K562 (cell line): ENCODE data around the gene ANAPC2. TPM values are rescaled to one million over a fixed set of nuclear protein-coding genes. Genes with fewer than 3 reads are reported as not detected.

Source experiments
- FOXM1 ChIP-seq, 2 experiments: fragments of 450-650 bp in 1 of 2; sonication (generic) in 1 of 2; formaldehyde crosslinking in 1 of 2; IDR thresholded peaks; 2 replicates each; pipeline versions ENCODE4 v1.6.1 to v1.9.0; 2017 to 2022; ENCODE audit warnings: low read depth in 2 of 2, mild to moderate bottlenecking in 2 of 2, missing genetic modification reagents in 1 of 2, moderate library complexity in 1 of 2
- FOXP1 ChIP-seq: sonication (generic); formaldehyde crosslinking; IDR thresholded peaks from 2 replicates; pipeline ENCODE4 v1.8.0; 2022; ENCODE audit warnings: mild to moderate bottlenecking, missing genetic modification reagents
- HNRNPK ChIP-seq: fragments of 200-400 bp; formaldehyde crosslinking; IDR thresholded peaks from one replicate; pipeline ENCODE4 v1.6.1; 2018; ENCODE audit warnings: mild to moderate bottlenecking, low read depth, low read length; ENCODE audit not compliant: poor library complexity, severe bottlenecking
- KLF10 ChIP-seq: fragments of 250-450 bp; sonication (Bioruptor Pico); IDR thresholded peaks from 2 replicates; pipeline ENCODE4 v1.6.1; 2021; ENCODE audit warnings: matching md5 sums
- LEF1 ChIP-seq: fragments of 450-650 bp; IDR thresholded peaks from 2 replicates; pipeline ENCODE4 v1.6.1; 2016; ENCODE audit warnings: mild to moderate bottlenecking
- MAZ ChIP-seq, 2 experiments: fragments of 450-650 bp in 1 of 2; sonication (generic) in 1 of 2; formaldehyde crosslinking; IDR thresholded peaks in 1 of 2; conservative IDR thresholded peaks in 1 of 2; 2 replicates each; pipeline versions ENCODE4 v1.4.0 to v1.5.0; 2020; ENCODE audit warnings: mild to moderate bottlenecking in 1 of 2, missing genetic modification reagents in 1 of 2
- MEIS2 ChIP-seq: fragments of 450-650 bp; IDR thresholded peaks from 2 replicates; pipeline ENCODE4 v1.6.1; 2014; ENCODE audit warnings: mild to moderate bottlenecking; ENCODE audit not compliant: partially characterized antibody
- NONO ChIP-seq, 2 experiments: fragments of 200-400 bp in 1 of 2; fragments of 450-650 bp in 1 of 2; formaldehyde crosslinking in 1 of 2; IDR thresholded peaks; 2 replicates each; pipeline ENCODE4 v1.6.1; 2017; ENCODE audit warnings: low read depth in 2 of 2, mild to moderate bottlenecking in 2 of 2, moderate library complexity in 2 of 2, low read length in 1 of 2
- POLR2AphosphoS2 ChIP-seq: IDR thresholded peaks from 2 replicates; pipeline ENCODE4 v1.6.1; 2012; ENCODE audit warnings: low read length, improper control_type of control experiment
- RHOXF2B ChIP-seq: fragments of 250-450 bp; sonication (Bioruptor Pico); conservative IDR thresholded peaks from 2 replicates; pipeline ENCODE4 v1.5.1; 2021
- SETDB1 ChIP-seq: IDR thresholded peaks from one replicate; pipeline ENCODE4 v1.6.1; 2012; ENCODE audit warnings: low read length, control low read depth, inconsistent platforms
- SMAD4 ChIP-seq: fragments of 250-450 bp; sonication (Bioruptor Pico); conservative IDR thresholded peaks from 2 replicates; pipeline ENCODE4 v1.8.0; 2021; ENCODE audit warnings: inconsistent platforms, mild to moderate bottlenecking, moderate library complexity
- SOX6 ChIP-seq: fragments of 450-650 bp; IDR thresholded peaks from 2 replicates; pipeline ENCODE4 v1.6.1; 2014; ENCODE audit warnings: mild to moderate bottlenecking
- STAT5B ChIP-seq: fragments of 250-450 bp; sonication (Bioruptor Pico); IDR thresholded peaks from 2 replicates; pipeline ENCODE4 v1.8.0; 2021; ENCODE audit warnings: mild to moderate bottlenecking, inconsistent platforms
- TAF9B ChIP-seq: fragments of 450-650 bp; IDR thresholded peaks from 2 replicates; pipeline ENCODE4 v1.6.1; 2018; ENCODE audit warnings: mild to moderate bottlenecking; ENCODE audit not compliant: partially characterized antibody
- TRIM28 ChIP-seq: fragments of 450-650 bp; IDR thresholded peaks from 2 replicates; pipeline ENCODE4 v1.6.1; 2017
- ZNF445 ChIP-seq: fragments of 250-450 bp; sonication (Bioruptor Pico); IDR thresholded peaks from 2 replicates; pipeline ENCODE4 v1.4.0; 2020; ENCODE audit warnings: low read depth, mild to moderate bottlenecking, moderate library complexity
- ZNF696 ChIP-seq: fragments of 250-450 bp; sonication (Bioruptor Pico); conservative IDR thresholded peaks from 2 replicates; pipeline ENCODE4 v1.4.0; 2020; ENCODE audit warnings: mild to moderate bottlenecking, moderate library complexity
- ZNF764 ChIP-seq: fragments of 250-450 bp; sonication (Bioruptor Pico); IDR thresholded peaks from 2 replicates; pipeline ENCODE4 v1.4.0; 2020; ENCODE audit warnings: low read depth, mild to moderate bottlenecking, moderate library complexity
- polyA plus RNA-seq, 8 experiments: library from polyadenylated mRNA; depleted of rRNA in 4 of 8; stranded (reverse) in 5 of 8; unstranded in 3 of 8; fragments of >200 nt; fragmentation: Nextera tagmentation in 2 of 8; fragmentation: Illumina TruSeq in 1 of 8; extraction: Ambion mirVana in 2 of 8; extraction: Trizol in 1 of 8; gene quantifications; 2 replicates each; pipeline versions ENCODE4 v1.2.1 to v1.2.3, GENCODE V29; 2011 to 2014; ENCODE audit warnings: inconsistent platforms in 1 of 8, missing spikeins in 1 of 8
- total RNA-seq, 7 experiments: library from RNA; depleted of rRNA in 6 of 7; stranded (reverse); fragments of >200 nt in 6 of 7; fragmentation: Illumina TruSeq in 2 of 7; extraction: Trizol in 2 of 7; gene quantifications; 2 replicates each; pipeline versions ENCODE4 v1.2.1 to v1.2.3, GENCODE V29; 2011 to 2021; ENCODE audit warnings: low replicate concordance in 1 of 7
- TF ChIP-seq, protein P1 (sequence below): fragments of 250-450 bp; sonication (Bioruptor Pico); IDR thresholded peaks from 2 replicates; pipeline ENCODE4 v1.8.0; 2021; ENCODE audit warnings: borderline replicate concordance, mild to moderate bottlenecking, moderate library complexity; ENCODE audit not compliant: poor library complexity, severe bottlenecking
- TF ChIP-seq, protein P2 (sequence below), 2 experiments: IDR thresholded peaks; 2 replicates each; pipeline ENCODE4 v1.6.1; 2012; ENCODE audit warnings: improper control_type of control experiment in 2 of 2, low read depth in 2 of 2, low read length in 2 of 2, borderline replicate concordance in 1 of 2
- TF ChIP-seq, protein P3 (sequence below): sonication (generic); formaldehyde crosslinking; IDR thresholded peaks from 2 replicates; pipeline ENCODE4 v1.8.0; 2022; ENCODE audit warnings: mild to moderate bottlenecking, missing genetic modification reagents
- TF ChIP-seq, protein P4 (sequence below): sonication (generic); formaldehyde crosslinking; IDR thresholded peaks from 2 replicates; pipeline ENCODE4 v1.9.0; 2022; ENCODE audit warnings: mild to moderate bottlenecking, missing genetic modification reagents

Gene ANAPC2
- total and polyA plus RNA-seq, 9 of the 15 experiments (the other 6 are each of a cell fraction or from before 2014, with no cell fraction given) = 0.11 to 56.5 (median 17.1) TPM; not detected in 1

DNA sequence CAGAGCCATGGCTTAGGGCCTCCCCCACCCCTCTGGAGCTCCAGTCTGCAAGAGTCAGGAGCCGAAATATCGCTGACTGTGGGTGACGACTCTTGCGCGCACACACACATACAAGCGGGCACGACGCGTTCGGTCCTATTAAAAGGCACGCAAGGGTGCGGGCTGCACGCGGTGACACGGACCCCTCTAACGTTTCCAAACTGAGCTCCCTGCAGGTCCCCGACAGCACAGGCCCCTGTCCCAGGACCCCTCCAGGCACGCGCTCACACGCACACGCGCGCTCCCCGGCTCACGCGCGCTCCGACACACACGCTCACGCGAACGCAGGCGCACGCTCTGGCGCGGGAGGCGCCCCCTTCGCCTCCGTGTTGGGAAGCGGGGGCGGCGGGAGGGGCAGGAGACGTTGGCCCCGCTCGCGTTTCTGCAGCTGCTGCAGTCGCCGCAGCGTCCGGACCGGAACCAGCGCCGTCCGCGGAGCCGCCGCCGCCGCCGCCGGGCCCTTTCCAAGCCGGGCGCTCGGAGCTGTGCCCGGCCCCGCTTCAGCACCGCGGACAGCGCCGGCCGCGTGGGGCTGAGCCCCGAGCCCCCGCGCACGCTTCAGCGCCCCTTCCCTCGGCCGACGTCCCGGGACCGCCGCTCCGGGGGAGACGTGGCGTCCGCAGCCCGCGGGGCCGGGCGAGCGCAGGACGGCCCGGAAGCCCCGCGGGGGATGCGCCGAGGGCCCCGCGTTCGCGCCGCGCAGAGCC, 49.5 kb downstream of the ANAPC2 start, which contains the start of gene GRIN1 (continued):
- no peak for TF ChIP-seq FOXM1 (IDR thresholded peaks at IDR 0.05; ENCODE audit: low read depth)
- TF ChIP-seq FOXM1 (CRISPR knock-in tag; IDR thresholded peaks at IDR 0.05; ENCODE audit: low read depth) = 0 out of 2 replicates have a peak, but pooled peaks have one; percentile 48
- no peak for TF ChIP-seq ZNF696 (CRISPR knock-in tag)
- TF ChIP-seq, protein P1, sequence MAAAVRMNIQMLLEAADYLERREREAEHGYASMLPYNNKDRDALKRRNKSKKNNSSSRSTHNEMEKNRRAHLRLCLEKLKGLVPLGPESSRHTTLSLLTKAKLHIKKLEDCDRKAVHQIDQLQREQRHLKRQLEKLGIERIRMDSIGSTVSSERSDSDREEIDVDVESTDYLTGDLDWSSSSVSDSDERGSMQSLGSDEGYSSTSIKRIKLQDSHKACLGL (CRISPR knock-in tag) = peak; percentile 67
- TF ChIP-seq TRIM28 = no peak
- TF ChIP-seq, protein P2, sequence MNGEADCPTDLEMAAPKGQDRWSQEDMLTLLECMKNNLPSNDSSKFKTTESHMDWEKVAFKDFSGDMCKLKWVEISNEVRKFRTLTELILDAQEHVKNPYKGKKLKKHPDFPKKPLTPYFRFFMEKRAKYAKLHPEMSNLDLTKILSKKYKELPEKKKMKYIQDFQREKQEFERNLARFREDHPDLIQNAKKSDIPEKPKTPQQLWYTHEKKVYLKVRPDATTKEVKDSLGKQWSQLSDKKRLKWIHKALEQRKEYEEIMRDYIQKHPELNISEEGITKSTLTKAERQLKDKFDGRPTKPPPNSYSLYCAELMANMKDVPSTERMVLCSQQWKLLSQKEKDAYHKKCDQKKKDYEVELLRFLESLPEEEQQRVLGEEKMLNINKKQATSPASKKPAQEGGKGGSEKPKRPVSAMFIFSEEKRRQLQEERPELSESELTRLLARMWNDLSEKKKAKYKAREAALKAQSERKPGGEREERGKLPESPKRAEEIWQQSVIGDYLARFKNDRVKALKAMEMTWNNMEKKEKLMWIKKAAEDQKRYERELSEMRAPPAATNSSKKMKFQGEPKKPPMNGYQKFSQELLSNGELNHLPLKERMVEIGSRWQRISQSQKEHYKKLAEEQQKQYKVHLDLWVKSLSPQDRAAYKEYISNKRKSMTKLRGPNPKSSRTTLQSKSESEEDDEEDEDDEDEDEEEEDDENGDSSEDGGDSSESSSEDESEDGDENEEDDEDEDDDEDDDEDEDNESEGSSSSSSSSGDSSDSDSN (IDR thresholded peaks at IDR 0.05; ENCODE audit: borderline replicate concordance in 1 of 2, low read depth in 2 of 2, low read length in 2 of 2) = peak in 1 of 2 experiments; percentile 79; a peak in 1 of 4 replicates
- TF ChIP-seq, protein P3, sequence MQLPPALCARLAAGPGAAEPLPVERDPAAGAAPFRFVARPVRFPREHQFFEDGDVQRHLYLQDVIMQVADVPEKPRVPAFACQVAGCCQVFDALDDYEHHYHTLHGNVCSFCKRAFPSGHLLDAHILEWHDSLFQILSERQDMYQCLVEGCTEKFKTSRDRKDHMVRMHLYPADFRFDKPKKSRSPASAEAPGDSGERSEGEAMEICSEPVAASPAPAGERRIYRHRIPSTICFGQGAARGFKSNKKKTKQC (CRISPR knock-in tag) = peak; percentile 89; the same call in 1 of the 2 replicates
- TF ChIP-seq, protein P4, sequence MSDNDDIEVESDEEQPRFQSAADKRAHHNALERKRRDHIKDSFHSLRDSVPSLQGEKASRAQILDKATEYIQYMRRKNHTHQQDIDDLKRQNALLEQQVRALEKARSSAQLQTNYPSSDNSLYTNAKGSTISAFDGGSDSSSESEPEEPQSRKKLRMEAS (CRISPR knock-in tag) = peak; percentile 48
- TF ChIP-seq ZNF764 (CRISPR knock-in tag) = no peak
- no peak for TF ChIP-seq MEIS2
- TF ChIP-seq RHOXF2B (CRISPR knock-in tag) = no peak
- TF ChIP-seq NONO (IDR thresholded peaks at IDR 0.05; ENCODE audit: low read depth in 2 of 2, low read length in 1 of 2) = peak in 1 of 2 experiments; percentile 59; a peak in 1 of 4 replicates
- TF ChIP-seq LEF1 = no peak
- peak; percentile 48 for TF ChIP-seq SMAD4 (CRISPR knock-in tag)
- no peak for TF ChIP-seq STAT5B (CRISPR knock-in tag)
- TF ChIP-seq SOX6 = no peak
- no peak for TF ChIP-seq ZNF445 (CRISPR knock-in tag)
- TF ChIP-seq FOXP1 (CRISPR knock-in tag) = peak; percentile 78
- no peak for TF ChIP-seq TAF9B
- no peak for TF ChIP-seq HNRNPK
- TF ChIP-seq SETDB1 = no peak
- 0 out of 4 replicates have a peak, but pooled peaks have one; percentile 23 to 26 for TF ChIP-seq MAZ (CRISPR knock-in tag; conservative IDR thresholded peaks at IDR 0.05 in 1 of 2, IDR thresholded peaks at IDR 0.05 in 1 of 2)
- TF ChIP-seq POLR2AphosphoS2 = no peak
- TF ChIP-seq KLF10 (CRISPR knock-in tag) = no peak
